ENCODE data around the gene METRN.

METRN gene

GRCh38 chr16:669666-670065 is 45.3 kb upstream of the METRN start:
- DNase-seq = no peak
- peaks cover under 1% of the 10 kb centered on the region for H3K27me3 Mint-ChIP-seq (ENCODE audit: low read depth, poor library complexity)
- no peak overlapping the region for H3K27ac Mint-ChIP-seq
- TF ChIP-seq CTCF (IDR thresholded peaks at IDR 0.05) = no peak
- H3K36me3 Mint-ChIP-seq (ENCODE audit: low read depth) = no peaks in the 10 kb centered on the region
- peak overlapping the region; percentile 78 for H3K4me3 Mint-ChIP-seq
- no peaks in the 10 kb centered on the region for H3K9me3 Mint-ChIP-seq
- H3K4me1 Mint-ChIP-seq = peaks cover 6% of the 10 kb centered on the region

GRCh38 chr16:670485-671352 is 44.2 kb upstream of the METRN start:
- peaks cover 12% of the 10 kb centered on the region for H3K4me1 Mint-ChIP-seq
- H3K4me3 Mint-ChIP-seq = peak overlapping the region; percentile 78
- H3K36me3 Mint-ChIP-seq (ENCODE audit: low read depth) = no peaks in the 10 kb centered on the region
- H3K27ac Mint-ChIP-seq = no peak overlapping the region
- no peak for DNase-seq
- H3K27me3 Mint-ChIP-seq (ENCODE audit: low read depth, poor library complexity) = peaks cover 8% of the 10 kb centered on the region
- TF ChIP-seq CTCF (IDR thresholded peaks at IDR 0.05) = no peak
- no peaks in the 10 kb centered on the region for H3K9me3 Mint-ChIP-seq

GRCh38 chr16:671353-672131 is 43.4 kb upstream of the METRN start:
- H3K9me3 Mint-ChIP-seq = no peaks in the 10 kb centered on the region
- H3K4me3 Mint-ChIP-seq = no peak overlapping the region
- H3K27me3 Mint-ChIP-seq (ENCODE audit: low read depth, poor library complexity) = peaks cover 10% of the 10 kb centered on the region

GRCh38 chr16:672371-672770 is 42.5 kb upstream of the METRN start:
- Mint-ChIP-seq H3K36me3 (ENCODE audit: low read depth) (no peaks in the 10 kb centered on the region), H3K27ac (no peak overlapping the region), H3K9me3 (no peaks in the 10 kb centered on the region), H3K4me3 (no peak overlapping the region), H3K4me1 (peaks cover 12% of the 10 kb centered on the region), H3K27me3 (ENCODE audit: low read depth, poor library complexity) (peaks cover 15% of the 10 kb centered on the region)
- no peak for TF ChIP-seq CTCF (IDR thresholded peaks at IDR 0.05)
- DNase-seq = no peak

More at GRCh38 chr16:671353-672131, 43.4 kb upstream of the METRN start:
- no peak overlapping the region for H3K27ac Mint-ChIP-seq
- peaks cover 12% of the 10 kb centered on the region for H3K4me1 Mint-ChIP-seq
- no peaks in the 10 kb centered on the region for H3K36me3 Mint-ChIP-seq (ENCODE audit: low read depth)
- DNase-seq = no peak
- no peak for TF ChIP-seq CTCF (IDR thresholded peaks at IDR 0.05)

- Mint-ChIP-seq H3K36me3 (ENCODE audit: low read depth) (no peaks in the 10 kb centered on the region), H3K27me3 (ENCODE audit: low read depth, poor library complexity) (peaks cover 15% of the 10 kb centered on the region), H3K27ac (no peak overlapping the region), H3K4me1 (peaks cover 8% of the 10 kb centered on the region), H3K4me3 (no peak overlapping the region), H3K9me3 (no peaks in the 10 kb centered on the region)
- DNase-seq = no peak
- no peak for TF ChIP-seq CTCF (IDR thresholded peaks at IDR 0.05)
These were observed 42.1 kb upstream of the METRN start for GRCh38 chr16:672851-673250.
